NCI-H460 (cell line): ENCODE data around the gene LDB3. TPM values are rescaled to one million over a fixed set of nuclear protein-coding genes. Genes with fewer than 3 reads are reported as not detected.
A peak's percentile ranks its signal among the peaks of the same experiment; 100 is the strongest.

Experiments used
- DNase-seq: peaks from one replicate; pipeline ENCODE4 v3.0.0-alpha.2; 2016; ENCODE audit warnings: low read depth; ENCODE audit errors: extremely low read depth
- total RNA-seq: library from RNA; depleted of rRNA; stranded (reverse); fragments of >200 nt; shearing (Covaris generic); gene quantifications from 2 replicates; pipeline ENCODE4 v1.2.3, GENCODE V29; 2014

Gene LDB3
- total RNA-seq, 1 experiment from 2014 or later = 0.15 TPM

DNA sequence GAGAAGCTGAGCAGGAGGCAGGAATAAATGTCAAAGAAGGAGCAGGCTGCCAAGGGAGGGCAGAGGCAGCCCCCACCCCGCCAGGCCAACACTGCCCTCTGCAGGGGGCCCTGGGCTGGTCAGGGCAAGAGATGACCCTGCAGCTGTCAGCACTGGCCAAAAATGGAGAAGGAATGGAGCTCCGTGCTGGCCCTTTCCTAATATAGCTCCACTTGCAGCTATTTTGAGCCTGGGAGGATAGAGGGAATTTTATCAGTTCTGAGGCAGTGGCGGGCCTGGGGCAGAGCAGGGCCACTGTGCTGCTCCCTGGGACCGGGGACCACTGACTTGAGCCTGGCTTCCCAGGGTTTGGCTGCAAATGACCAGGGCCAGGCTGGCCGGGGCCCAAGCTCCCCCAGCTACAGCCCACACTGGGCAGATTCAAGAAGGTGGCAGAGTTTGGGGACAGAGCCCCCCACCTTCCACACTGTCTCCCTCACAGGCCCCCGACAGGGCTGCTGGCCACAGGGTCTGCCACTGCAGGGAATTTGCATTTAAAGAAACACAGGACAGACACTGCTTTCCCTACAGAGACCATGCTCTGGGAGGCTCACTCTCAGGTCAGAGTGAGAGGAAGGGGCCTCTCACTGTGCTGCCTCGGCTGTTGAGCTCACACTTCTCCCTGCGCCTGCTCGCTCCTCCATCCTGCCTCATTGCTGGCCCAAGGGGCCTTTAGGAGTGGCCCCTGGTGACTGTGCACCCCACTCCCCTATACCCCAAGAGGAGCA, 16.2 kb downstream of the LDB3 start:
- DNase-seq = no peak

DNA sequence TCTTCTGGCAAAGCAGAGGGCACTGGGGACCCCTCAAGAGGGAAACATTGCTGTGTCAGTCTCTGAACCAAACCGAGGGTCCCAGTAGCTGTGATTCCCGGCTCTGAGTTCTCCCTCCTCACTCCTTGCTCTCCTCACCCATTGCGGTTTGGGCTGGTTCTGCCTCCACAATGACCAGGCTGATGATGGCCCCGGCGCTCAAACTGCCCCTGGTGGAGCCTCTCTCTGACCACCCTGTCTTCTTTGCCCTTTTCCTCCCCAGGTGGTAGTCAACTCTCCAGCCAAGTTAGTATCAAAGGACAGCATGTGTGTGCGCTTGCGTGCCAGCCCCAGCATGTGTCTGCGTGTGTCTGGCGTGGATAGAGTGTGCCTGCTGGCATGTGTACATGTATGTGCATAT, 17.1 kb downstream of the LDB3 start:
- no peak for DNase-seq

DNA sequence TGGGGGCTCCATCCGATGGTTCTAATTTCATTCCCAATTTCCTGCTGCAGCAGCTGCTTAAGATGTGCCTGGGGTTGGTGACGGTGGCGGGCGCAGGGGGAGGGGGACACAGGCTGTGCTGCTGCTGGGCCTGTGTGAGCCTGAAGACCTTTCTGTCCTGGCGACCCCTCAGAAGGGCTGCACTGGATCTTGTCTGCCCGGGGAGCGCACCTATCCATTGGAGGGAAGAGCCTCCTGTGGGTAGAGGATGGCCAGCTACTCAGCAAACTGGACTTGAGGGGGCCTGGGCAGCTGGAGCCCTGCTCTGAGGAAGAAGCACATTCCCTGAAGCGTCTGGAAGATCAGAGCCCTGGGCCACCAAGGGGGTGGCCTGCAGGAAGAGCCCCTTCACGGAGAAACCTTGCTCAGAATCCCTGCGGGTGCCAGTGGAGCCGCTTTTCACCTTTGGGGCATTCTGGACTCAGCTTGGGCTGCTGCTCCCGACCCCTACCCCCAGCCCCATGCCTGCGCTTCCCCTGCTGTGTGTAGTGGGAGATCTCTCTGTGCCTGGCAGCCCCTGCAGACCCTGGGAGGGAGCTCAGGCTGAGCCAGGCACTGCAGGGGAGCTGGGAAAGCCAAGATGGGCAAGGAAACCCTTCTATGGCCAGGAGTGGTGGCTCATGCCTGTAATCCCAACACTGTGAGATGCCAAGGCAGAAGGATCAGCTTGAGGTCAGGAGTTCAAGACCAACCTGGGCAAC, 17.8 kb downstream of the LDB3 start:
- no peak for DNase-seq

DNA sequence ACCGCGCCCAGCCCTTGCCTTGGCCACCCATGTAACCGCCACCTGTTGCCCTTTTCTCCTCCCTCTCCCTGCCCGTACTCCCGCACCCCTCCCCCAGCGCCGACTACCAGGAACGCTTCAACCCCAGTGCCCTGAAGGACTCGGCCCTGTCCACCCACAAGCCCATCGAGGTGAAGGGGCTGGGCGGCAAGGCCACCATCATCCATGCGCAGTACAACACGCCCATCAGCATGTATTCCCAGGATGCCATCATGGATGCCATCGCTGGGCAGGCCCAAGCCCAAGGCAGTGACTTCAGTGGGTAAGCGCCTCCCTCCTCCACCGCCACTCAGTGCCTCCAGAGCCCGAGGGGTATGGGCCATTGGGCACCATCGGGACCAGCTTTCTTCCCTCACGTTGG, 18.7 kb downstream of the LDB3 start:
- no peak for DNase-seq

DNA sequence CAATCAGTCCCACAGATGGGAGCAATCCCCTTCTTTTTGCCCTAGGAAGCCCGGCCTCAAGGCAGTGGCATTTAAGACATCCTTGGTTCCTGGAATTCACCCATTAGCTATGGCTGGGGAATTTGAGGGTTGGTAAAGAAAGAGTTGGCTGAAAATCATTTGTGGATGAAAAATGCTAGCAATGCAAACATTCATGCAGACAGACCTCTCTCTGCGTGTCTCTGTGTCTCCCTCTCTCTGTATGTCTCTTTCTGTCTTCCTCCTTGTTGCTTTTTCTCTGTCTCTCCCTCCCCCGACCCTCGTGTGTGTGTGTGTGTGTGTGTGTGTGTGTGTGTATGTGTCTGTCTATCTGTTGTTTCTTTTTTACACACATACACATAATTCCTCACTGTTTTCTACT, 19.4 kb downstream of the LDB3 start:
- no peak for DNase-seq

DNA sequence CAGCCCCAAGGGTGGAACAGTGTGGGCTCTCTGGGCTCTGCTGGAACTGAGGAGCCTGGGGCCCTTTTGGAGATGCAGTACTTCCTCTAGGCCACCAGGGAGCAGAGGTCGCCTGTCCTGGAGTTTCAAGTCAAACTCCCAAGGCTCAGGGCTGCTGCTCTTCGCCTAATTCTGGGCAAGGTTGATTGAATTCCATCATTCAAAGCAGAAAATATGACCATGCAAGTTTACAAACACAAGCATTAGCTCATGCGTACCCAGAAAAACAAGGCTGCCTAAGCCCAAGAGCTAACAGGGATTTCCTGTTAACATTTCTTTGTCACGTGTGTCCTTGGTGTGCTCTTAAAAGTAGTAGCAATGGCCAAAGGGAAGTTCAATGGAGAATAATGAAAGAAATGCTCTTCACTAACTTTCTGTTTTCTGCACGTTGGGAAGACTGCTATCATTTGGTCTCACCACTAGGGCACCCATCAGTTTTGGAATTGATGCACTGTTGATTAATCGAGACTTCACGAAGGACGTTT, 20.1 kb downstream of the LDB3 start:
- DNase-seq = peak; percentile 63

DNA sequence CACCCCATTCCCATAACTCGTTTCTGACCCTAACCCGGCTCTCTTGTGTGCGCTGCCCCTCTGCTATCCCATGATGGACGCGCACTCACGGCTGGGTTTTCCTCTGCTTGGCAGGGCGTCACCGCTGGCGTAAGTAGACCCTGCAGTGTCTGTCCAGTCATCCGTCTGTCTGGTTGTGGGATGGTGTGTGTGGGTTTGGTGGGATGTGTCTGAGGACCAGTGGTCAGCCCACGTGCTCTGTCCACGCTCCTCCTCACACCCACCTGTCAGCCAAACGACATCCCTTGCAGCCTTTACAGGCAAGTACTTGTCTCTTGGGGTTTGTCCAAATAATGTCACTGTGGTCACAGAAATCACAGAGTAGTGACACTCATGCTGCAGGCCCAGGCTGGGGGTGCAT, 20.8 kb downstream of the LDB3 start:
- no peak for DNase-seq

DNA sequence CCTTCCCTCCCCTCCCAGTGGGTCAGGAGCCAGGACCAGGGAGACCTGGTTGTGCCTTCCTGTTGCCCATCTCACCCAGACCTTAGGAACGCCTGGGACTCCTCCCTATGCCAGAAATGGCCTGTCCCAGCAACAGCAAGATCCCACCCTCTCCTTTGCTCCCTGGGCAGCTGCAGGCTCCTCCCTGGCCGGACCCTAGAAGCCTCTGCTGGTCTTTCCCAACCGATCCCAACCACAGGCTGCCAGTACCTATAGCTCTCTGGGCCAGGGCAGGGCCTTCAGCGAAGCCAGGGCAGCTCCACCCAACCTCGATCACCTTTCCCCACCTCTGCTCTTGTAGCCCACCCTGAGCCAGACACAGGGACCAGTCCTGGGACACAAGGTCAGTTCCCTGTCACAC, 21.9 kb downstream of the LDB3 start:
- DNase-seq = no peak

DNA sequence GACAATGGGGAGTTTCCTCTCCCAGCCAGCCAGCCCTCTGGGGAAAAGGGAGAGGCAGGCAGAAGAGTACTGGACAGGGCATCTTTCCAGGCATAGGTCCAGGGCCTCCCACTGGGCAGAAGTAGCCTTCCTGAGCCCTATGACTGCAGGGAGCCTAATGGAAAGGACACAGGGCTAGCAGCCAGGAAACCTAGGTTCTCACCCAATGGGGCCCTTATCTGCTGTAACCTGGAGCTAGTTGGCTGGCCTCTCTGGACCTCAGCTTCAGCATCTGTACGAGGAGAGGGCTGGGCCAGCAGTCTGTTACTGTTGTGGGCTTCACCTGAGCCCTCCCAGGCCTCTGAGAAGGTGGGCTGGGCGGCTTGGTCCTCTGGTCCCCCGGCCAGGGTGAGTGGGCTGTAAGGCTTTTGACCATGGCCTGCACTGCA, 22.4 kb downstream of the LDB3 start:
- DNase-seq = no peak

DNA sequence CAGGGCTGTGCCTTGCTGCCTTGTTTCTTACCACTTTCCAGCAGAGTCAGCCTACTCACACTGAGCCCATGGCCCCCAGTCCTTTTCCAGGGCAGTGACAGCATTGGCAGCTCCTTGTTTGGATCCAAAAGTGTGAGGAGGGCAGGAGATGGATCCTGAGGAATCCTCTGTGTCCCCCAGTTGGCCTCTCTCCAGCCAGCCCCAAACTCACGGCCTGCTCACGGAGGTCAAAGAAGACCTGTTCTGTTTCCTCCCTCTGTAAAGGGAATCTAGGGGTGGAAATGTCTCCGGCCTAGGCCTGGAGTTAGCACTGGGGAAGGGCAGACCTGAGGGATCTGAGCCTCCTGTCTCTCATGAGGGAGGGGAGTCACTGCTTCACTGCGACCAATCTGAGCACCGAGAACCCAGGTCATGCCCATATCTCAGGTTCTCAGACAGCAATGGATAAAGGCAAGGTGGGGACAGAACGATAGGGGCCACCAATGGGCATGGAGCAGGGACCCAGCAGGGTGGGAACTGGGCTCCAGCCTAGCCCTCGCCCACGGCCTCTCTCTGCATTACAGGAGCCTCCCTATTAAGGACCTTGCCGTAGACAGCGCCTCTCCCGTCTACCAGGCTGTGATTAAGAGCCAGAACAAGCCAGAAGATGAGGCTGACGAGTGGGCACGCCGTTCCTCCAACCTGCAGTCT, 23.2 kb downstream of the LDB3 start:
- no peak for DNase-seq

DNA sequence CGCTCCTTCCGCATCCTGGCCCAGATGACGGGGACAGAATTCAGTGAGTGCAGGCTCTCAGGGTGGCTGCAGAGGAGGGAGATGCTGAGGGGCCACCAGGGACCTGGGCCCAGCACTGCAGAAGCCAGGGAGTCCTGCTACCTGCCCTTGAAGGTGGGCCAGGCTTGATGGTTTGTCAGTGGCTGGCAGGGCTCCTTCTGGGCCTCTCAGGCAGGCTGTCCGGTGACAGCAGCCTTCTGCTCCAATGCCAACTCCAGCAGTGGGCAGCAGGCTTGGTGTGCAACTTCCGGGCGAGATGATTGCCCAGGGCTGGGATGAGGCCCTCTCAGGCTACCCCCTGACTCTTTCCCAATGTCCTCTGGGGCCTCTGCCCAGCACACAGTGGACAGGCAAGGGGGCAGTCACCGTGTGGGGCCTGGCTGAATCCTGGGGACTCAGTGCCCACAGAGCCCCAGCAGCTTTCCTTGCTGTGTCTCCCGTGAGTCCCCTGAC, 23.8 kb downstream of the LDB3 start:
- no peak for DNase-seq

DNA sequence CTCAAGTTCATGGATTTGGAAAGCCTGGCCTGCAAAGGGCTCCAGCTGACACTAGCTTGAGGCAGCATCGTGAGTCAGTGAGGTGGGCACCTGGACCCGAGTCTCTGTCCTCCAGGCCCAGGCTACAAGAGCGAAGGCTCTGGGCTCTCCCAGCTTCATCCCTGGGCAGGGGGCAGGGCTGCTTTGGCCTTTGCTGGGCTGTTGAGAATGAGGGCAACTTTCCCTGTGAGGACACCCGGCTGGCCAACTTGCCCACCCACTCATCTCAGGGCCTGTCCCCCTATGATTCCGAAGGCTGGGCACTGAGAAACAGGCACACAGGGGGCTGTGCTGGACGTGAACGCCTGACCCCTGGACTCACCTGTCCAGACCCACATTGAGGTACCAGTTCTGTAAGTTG, 24.4 kb downstream of the LDB3 start:
- DNase-seq = no peak

DNA sequence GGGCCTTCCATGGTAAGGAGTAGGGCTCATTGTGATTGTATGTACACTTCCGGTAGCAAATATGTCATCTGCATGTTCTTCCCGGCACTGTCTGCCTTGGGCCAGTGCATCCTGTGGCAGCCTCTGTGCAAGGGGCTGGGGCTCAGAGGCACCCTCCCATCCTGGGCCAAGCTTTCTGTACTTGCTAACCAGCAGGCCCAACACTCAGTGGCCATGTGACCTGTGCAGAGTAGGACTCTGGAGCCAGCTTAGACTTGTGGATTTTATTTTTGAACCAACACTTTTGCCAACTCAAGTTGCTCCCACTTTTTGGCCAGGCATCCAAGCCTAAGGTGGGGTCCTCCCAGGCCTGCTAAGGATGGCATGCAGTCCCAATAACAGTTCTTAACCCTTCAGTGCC, 25.0 kb downstream of the LDB3 start:
- no peak for DNase-seq

DNA sequence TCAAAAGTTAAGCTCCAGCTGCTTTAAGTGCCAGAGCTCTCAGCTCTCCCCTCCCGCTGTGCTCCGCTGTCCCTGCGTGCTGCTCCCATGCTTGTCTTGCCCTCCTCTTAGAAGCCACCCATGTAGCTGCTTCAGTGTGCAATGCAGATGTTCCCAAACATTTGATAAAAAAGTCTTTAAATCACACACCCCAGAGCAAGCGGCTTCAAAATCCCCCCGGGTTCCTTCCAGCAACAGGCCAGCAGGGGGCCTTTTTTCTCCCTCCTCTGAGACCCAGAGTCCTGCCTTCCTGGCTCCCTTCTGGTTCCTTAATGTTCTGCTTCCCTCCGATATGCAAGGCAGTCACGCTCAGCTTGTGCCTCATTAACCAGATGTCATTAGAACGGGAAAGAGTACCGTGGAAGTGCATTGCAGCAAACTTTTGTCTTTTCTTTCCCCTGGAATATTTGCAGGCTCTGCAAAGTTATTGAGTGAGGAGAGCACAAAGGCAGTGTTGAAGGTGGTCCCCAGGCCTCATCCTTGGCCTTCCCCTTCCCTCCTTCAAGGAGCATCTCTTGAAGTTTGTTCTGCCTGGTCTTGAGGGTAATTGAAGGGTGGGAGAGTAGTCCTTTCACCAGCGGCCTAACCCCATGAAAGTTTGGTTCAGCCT, 25.5 kb downstream of the LDB3 start:
- DNase-seq = peak; percentile 23

DNA sequence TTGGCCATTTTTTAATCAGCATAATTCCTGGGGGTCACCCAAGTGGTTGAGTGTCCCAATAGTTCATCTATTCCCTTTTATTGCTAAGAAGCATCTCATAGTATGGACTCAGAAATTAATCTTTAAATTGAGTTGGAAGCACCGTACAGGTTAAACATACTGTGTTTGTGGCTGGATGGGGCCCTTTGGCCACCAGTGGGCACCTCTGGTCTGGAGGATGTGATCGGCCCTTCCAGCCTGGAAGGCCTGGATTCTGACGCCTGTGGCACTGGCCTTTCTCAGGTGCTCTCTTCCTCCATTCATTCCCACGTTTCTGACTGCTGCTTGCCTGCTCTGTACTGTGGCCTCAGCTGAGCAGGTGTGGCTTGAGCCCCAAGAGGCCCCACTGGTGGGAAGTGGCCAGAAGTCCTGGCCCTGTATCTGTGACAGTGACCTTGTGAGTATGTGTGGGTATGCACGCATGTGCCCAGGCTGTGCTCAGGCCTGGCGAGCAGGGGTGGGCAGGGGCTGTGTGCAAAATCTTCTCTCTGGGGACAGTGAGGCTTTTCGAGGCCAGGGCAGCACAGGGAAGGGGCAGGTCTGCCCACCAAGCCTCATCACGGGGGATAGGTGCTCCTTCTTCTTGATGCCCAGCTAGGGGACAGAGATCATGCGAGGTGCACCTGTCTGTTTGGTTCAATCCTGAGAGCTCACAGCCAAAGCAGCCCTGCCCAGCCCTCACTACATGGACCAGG, 30.1 kb downstream of the LDB3 start:
- DNase-seq = no peak

DNA sequence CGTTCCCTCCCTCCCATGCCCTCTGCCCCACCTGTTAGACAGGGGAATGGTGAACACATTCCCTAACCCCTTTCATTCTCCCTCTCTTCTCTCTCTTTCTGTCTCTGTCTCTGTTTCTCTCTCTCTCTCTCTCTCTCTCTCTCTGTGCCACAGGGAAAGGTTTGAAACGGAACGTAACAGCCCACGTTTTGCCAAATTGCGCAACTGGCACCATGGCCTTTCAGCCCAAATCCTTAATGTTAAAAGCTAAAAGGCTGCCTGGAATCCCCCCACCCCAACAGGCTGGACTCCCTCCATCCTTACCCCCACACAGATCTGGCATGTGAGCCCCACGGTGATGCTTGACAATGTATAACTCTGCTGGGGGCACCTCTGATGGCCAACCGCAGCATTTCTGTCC, 30.8 kb downstream of the LDB3 start:
- DNase-seq = no peak

DNA sequence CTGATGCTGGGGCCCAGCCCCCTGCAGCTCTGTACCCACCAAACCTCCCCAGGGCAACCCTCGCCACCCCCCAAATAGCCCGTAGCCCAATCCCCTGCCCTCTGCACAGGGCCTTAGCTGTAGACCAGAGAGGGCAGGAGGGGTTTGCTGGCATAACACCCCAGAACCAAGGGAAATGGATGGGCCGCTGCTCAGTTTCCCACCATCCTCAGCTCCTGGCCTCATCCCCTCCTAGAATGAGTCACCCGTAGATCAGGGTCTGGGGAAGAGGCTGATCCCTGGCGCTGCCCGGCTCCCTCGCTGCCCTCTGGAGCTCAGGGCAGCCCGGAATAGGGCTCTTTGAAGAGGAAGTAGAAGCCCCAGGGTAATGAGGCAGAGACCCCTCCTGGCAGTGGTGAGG, 31.2 kb downstream of the LDB3 start:
- no peak for DNase-seq

DNA sequence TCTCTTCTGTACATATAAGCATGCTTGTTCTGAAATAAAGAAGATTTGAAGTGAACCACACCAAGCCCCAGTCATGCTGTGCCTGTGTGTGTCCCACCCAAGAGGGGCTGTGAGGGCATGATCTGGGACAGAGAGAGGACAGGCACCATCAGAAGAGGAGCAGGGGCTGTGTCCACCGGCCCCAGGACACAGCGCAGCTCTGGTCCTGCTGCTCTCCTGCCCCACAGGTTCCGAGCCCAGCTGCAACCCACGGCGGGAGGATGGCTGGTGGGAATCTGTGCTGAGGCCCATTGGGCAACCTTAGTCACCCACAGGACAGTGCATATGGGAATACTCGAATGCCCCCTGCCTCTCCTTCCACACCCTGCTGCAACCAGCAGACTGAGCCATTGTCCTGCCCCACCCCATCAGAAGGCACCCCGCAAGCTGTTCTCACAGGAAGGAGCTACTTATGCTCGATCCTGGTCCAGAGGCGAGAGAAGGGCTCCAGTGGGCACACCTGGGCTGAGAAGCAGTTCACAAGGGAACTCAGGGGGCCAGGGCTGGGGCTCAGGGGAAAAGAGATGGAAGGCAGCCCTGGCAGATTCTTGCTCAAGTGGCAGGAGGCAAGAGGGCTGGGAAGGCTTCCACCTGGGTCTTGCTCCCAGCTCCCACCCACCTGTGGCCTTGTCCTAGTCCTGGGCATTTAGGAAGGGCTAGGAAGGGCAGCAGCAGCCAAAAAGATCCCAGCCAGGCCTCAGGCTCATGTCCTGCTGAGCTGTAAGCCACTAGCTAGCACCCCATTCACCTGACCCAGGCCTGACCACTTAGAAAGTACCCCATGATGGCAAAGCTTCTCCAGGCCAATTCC, 31.9 kb downstream of the LDB3 start:
- DNase-seq = no peak
